ENCODE results near the gene RAB3GAP1.

DNA sequence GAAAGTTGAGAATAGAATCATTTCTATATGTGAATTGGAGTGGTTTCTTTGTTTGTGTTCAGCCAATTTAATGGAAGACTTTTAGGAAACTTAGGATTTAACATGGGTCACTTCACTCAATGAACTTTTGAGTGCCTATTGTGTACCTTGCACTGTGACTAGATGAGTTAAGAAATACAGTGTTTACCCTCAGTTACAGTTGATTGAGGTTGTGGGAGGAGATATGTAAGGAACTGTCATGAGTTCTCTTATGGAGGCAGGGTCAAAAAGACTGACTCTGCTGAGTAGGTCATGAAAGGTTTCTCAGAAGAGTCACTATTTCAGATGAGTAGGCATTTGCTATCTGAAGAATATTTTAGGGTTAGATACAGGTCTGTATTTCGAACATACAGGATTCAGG lies 98.6 kb downstream of the RAB3GAP1 start:
- no peak for TF ChIP-seq REST (IDR thresholded peaks at IDR 0.05; ENCODE audit: low read depth, low read length)
- TF ChIP-seq, protein P1, sequence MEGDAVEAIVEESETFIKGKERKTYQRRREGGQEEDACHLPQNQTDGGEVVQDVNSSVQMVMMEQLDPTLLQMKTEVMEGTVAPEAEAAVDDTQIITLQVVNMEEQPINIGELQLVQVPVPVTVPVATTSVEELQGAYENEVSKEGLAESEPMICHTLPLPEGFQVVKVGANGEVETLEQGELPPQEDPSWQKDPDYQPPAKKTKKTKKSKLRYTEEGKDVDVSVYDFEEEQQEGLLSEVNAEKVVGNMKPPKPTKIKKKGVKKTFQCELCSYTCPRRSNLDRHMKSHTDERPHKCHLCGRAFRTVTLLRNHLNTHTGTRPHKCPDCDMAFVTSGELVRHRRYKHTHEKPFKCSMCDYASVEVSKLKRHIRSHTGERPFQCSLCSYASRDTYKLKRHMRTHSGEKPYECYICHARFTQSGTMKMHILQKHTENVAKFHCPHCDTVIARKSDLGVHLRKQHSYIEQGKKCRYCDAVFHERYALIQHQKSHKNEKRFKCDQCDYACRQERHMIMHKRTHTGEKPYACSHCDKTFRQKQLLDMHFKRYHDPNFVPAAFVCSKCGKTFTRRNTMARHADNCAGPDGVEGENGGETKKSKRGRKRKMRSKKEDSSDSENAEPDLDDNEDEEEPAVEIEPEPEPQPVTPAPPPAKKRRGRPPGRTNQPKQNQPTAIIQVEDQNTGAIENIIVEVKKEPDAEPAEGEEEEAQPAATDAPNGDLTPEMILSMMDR (IDR thresholded peaks at IDR 0.05) = no peak
- no peak for TF ChIP-seq RAD21 (IDR thresholded peaks at IDR 0.05; ENCODE audit: low read length)
- TF ChIP-seq NRF1 (IDR thresholded peaks at IDR 0.05; ENCODE audit: low read depth, low read length) = no peak

All from SK-N-SH (cell line).